Coronary artery (tissue), 2 donors: ENCODE measurements around the gene PJVK.

ENCODE experiments used
- DNase-seq: peaks from one replicate; pipeline ENCODE4 v3.0.0-alpha.2; 2017; ENCODE audit warnings: low spot score
- H3K27ac ChIP-seq, 2 donors: fragments of 200-600 bp; sonication (generic); one replicate each; pipeline ENCODE4 v1.5.1; 2016 to 2019
- H3K4me3 ChIP-seq: fragments of 200-600 bp; sonication (generic); 2 replicates; pipeline ENCODE4 v1.5.1; 2016; ENCODE audit warnings: mild to moderate bottlenecking, moderate library complexity
- CTCF ChIP-seq: fragments of 200-600 bp; sonication (generic); IDR thresholded peaks from one replicate; pipeline ENCODE4 v1.5.1; 2019; ENCODE audit warnings: antibody characterized with exemption

The PJVK gene

GRCh38 chr2:178413472-178414265 lies 37.5 kb upstream of the PJVK start:
- no peak for TF ChIP-seq CTCF
- H3K27ac ChIP-seq: peak overlapping the region; percentile 88 to 89
- peak; percentile 84 for DNase-seq
- H3K4me3 ChIP-seq: peak overlapping the region; percentile 75

- Histone ChIP-seq H3K27ac (peak overlapping the region; percentile 88 to 89), H3K4me3 (peak overlapping the region; percentile 75)
- TF ChIP-seq CTCF: peak; percentile 80
- DNase-seq: peak; percentile 92
Observed at GRCh38 chr2:178414266-178415247, 36.6 kb upstream of the PJVK start.

GRCh38 chr2:178415979-178416378 lies 35.2 kb upstream of the PJVK start:
- no peak overlapping the region for H3K4me3 ChIP-seq
- no peak for DNase-seq
- no peak overlapping the region for H3K27ac ChIP-seq
- no peak for TF ChIP-seq CTCF

GRCh38 chr2:178417916-178418315 lies 33.3 kb upstream of the PJVK start:
- no peak for DNase-seq
- Histone ChIP-seq H3K4me3 (no peak overlapping the region), H3K27ac (no peak overlapping the region)
- no peak for TF ChIP-seq CTCF

- TF ChIP-seq CTCF: no peak
- H3K27ac ChIP-seq: no peak overlapping the region
- H3K4me3 ChIP-seq: no peak overlapping the region
- no peak for DNase-seq
Observed at GRCh38 chr2:178418426-178418825, 32.8 kb upstream of the PJVK start.

GRCh38 chr2:178419123-178419522 lies 32.1 kb upstream of the PJVK start:
- H3K4me3 ChIP-seq: no peak overlapping the region
- H3K27ac ChIP-seq: no peak overlapping the region
- no peak for DNase-seq
- TF ChIP-seq CTCF: no peak
